GM12878 (cell line): Measurements from ENCODE around the gene SRSF10. TPM values are rescaled to one million over a fixed set of nuclear protein-coding genes. Genes with fewer than 3 reads are reported as not detected.
A peak's percentile ranks its signal among the peaks of the same experiment; 100 is the strongest.

Source experiments
- ATAC-seq: fragments of 200-7000 bp; cut with Tn5 transposase; 3 replicates; pipeline ENCODE4 v1.9.1; 2020; ENCODE audit warnings: mild to moderate bottlenecking, moderate library complexity
- BruUV-seq: library from RNA; stranded (reverse); fragments of 400-500 nt; replicated peaks from 2 replicates; lab custom pipeline; 2021; lab: Mats Ljungman, UMichigan
- CTCF ChIA-PET: fragments of 300-600 bp; sonication (Branson Sonifier 250); formaldehyde crosslinking; extraction: SDS; loops from one replicate; lab custom pipeline; 2021; ENCODE audit warnings: inconsistent platforms; lab: Yijun Ruan, JAX
- POLR2A ChIA-PET: fragments of 350-600 bp; formaldehyde crosslinking; extraction: SDS; loops from one replicate; lab custom pipeline; 2021; ENCODE audit warnings: inconsistent platforms; lab: Charles Lee
- RAD21 ChIA-PET: fragments of 300-600 bp; sonication (Branson Sonifier 250); formaldehyde crosslinking; loops from one replicate; lab custom pipeline; 2023; ENCODE audit warnings: antibody characterized with exemption; ENCODE audit not compliant: unreplicated experiment; lab: Charles Lee
- SMC1A ChIA-PET: fragments of 300-600 bp; sonication (Branson Sonifier 250); formaldehyde crosslinking; loops from one replicate; lab custom pipeline; 2023; ENCODE audit not compliant: unreplicated experiment, uncharacterized antibody; lab: Charles Lee
- DNase-seq: peaks from one replicate; pipeline ENCODE4 v3.0.0-alpha.2; 2011; ENCODE audit warnings: low read depth, low spot score
- FAIRE-seq: peaks from 3 replicates; lab custom pipeline; 2011; peaks lifted over from hg19 to GRCh38; lab: Jason Lieb, UNC
- H2AFZ ChIP-seq: 2 replicates; pipeline ENCODE4 v1.6.0; 2011; ENCODE audit warnings: low read depth, low read length, control low read depth; ENCODE audit not compliant: control insufficient read depth
- H3K27ac ChIP-seq: 2 replicates; pipeline ENCODE4 v1.5.1; 2011; ENCODE audit warnings: control low read depth; ENCODE audit not compliant: control insufficient read depth, insufficient read depth
- H3K27me3 ChIP-seq, 2 experiments: replicated peaks in 1 of 2; 2 replicates each; pipeline versions ENCODE4 v1.6.0 to v1.6.1; 2011; ENCODE audit warnings: low read length in 1 of 2; ENCODE audit not compliant: control insufficient read depth in 2 of 2, insufficient read depth in 2 of 2
- H3K36me3 ChIP-seq, 2 experiments: 2 replicates each; pipeline ENCODE4 v1.5.1; 2011; ENCODE audit warnings: low read length in 1 of 2; ENCODE audit not compliant: control insufficient read depth in 2 of 2, insufficient read depth in 2 of 2
- H3K4me1 ChIP-seq: 2 replicates; pipeline ENCODE4 v1.6.1; 2011; ENCODE audit warnings: mild to moderate bottlenecking, low read length, moderate library complexity, mixed read lengths; ENCODE audit not compliant: control insufficient read depth, insufficient read depth
- H3K4me2 ChIP-seq: 2 replicates; pipeline ENCODE4 v1.6.0; 2011; ENCODE audit warnings: control low read depth; ENCODE audit not compliant: control insufficient read depth, insufficient read depth
- H3K4me3 ChIP-seq: fragments of 200-600 bp; sonication (generic); 2 replicates; pipeline ENCODE4 v1.5.1; 2016
- H3K79me2 ChIP-seq: 2 replicates; pipeline ENCODE4 v1.6.0; 2011; ENCODE audit warnings: low read length; ENCODE audit not compliant: control insufficient read depth, insufficient read depth
- H3K9ac ChIP-seq: 2 replicates; pipeline ENCODE4 v1.8.0; 2011; ENCODE audit warnings: low read length, control low read depth, mixed read lengths; ENCODE audit not compliant: control insufficient read depth, insufficient read depth
- H3K9me3 ChIP-seq: replicated peaks from 3 replicates; pipeline ENCODE4 v1.5.1; 2011; ENCODE audit warnings: mild to moderate bottlenecking, low read length; ENCODE audit not compliant: control insufficient read depth, insufficient read depth
- H4K20me1 ChIP-seq: 2 replicates; pipeline ENCODE4 v1.6.0; 2011; ENCODE audit not compliant: control insufficient read depth, insufficient read depth
- DPF2 ChIP-seq: fragments of 450-650 bp; IDR thresholded peaks from 2 replicates; pipeline ENCODE4 v1.6.1; 2017; ENCODE audit warnings: mild to moderate bottlenecking
- EED ChIP-seq: sonication (generic); IDR thresholded peaks from 2 replicates; pipeline ENCODE4 v1.6.1; 2016; ENCODE audit warnings: antibody characterized with exemption, low read depth
- ELK1 ChIP-seq: IDR thresholded peaks from 2 replicates; pipeline ENCODE4 v1.6.1; 2012; ENCODE audit warnings: low read depth, low read length, improper control_type of control experiment
- MTA2 ChIP-seq: fragments of 450-650 bp; IDR thresholded peaks from 2 replicates; pipeline ENCODE4 v1.6.1; 2016; ENCODE audit warnings: low read depth, mild to moderate bottlenecking, moderate library complexity
- POLR2AphosphoS2 ChIP-seq: IDR thresholded peaks from 2 replicates; pipeline ENCODE4 v1.6.1; 2011; ENCODE audit warnings: low read depth, mild to moderate bottlenecking, low read length, improper control_type of control experiment, moderate library complexity
- POLR2AphosphoS5 ChIP-seq: IDR thresholded peaks from 2 replicates; pipeline ENCODE4 v1.6.1; 2011; ENCODE audit warnings: mild to moderate bottlenecking, low read length, inconsistent platforms
- SMAD1 ChIP-seq: fragments of 450-650 bp; IDR thresholded peaks from 2 replicates; pipeline ENCODE4 v1.6.1; 2018; ENCODE audit warnings: mild to moderate bottlenecking, low read depth; ENCODE audit not compliant: partially characterized antibody
- SMAD5 ChIP-seq: IDR thresholded peaks from 2 replicates; pipeline ENCODE4 v1.6.1; 2016; ENCODE audit warnings: antibody characterized with exemption, low read depth
- STAT3 ChIP-seq: IDR thresholded peaks from 2 replicates; pipeline ENCODE4 v1.6.1; 2011; ENCODE audit warnings: low read depth, low read length, improper control_type of control experiment
- TBL1XR1 ChIP-seq: IDR thresholded peaks from 2 replicates; pipeline ENCODE4 v1.6.1; 2012; ENCODE audit warnings: low read depth, low read length, improper control_type of control experiment
- in situ Hi-C: fragments of 300-500 bp; cut with MboI; formaldehyde crosslinking; loops from 9 replicates; pipeline ENCODE4 v1.14.3; 2018; ENCODE audit warnings: mixed read lengths
- intact Hi-C: fragments of 100-400 bp; cut with micrococcal nuclease; formaldehyde crosslinking; loops from one replicate; pipeline ENCODE4 v1.14.2; 2022; ENCODE audit not compliant: unreplicated experiment
- polyA plus RNA-seq, 11 experiments: library from polyadenylated mRNA; depleted of rRNA in 4 of 11; unstranded in 6 of 11; stranded (reverse) in 5 of 11; fragments of >200 nt; fragmentation: Nextera tagmentation in 4 of 11; fragmentation: Illumina TruSeq in 1 of 11; extraction: Ambion mirVana in 4 of 11; extraction: Trizol in 1 of 11; gene quantifications; 1 replicate in 1 of 11; 2 replicates in 10 of 11; pipeline versions ENCODE4 v1.2.1 to v1.2.3, GENCODE V29; 2011 to 2016; ENCODE audit warnings: inconsistent platforms in 2 of 11, missing spikeins in 2 of 11, low read depth in 1 of 11
- total RNA-seq, 4 experiments: library from RNA; depleted of rRNA in 3 of 4; stranded (reverse); fragments of >200 nt in 3 of 4; fragmentation: Illumina TruSeq in 1 of 4; extraction: Trizol in 1 of 4; gene quantifications; 2 replicates each; pipeline versions ENCODE4 v1.2.1 to v1.2.3, GENCODE V29; 2013 to 2021

The SRSF10 gene
- total and polyA plus RNA-seq, 10 of the 15 experiments (the other 5 are each of a cell fraction or from before 2014, with no cell fraction given), result 157 to 279 (median 222) TPM

GRCh38 chr1:23966973-23967493 lies 13.1 kb downstream of the SRSF10 start:
- H3K4me3 ChIP-seq, result no peak overlapping the region
- peaks cover 2 to 18% of the 10 kb centered on the region in 2 experiments for H3K36me3 ChIP-seq
- ATAC-seq (no peak), FAIRE-seq (no peak), DNase-seq (no peak)
- H3K9ac ChIP-seq, result no peak overlapping the region
- ChIA-PET CTCF (interaction anchor here (1.2 to 2.5 kb wide), 2 partner anchors 10 to 61 kb away, joined by 3 to 7 read pairs; no protein-coding TSS in a partner anchor), RAD21 (interaction anchor here (2.0 kb wide), 1 partner anchor 9 kb away, joined by 7 read pairs; no protein-coding TSS in a partner anchor), POLR2A (interaction anchor here (0.7 to 4.7 kb wide), 3 partner anchors 9 to 232 kb away, joined by 3 to 38 read pairs (median 3); no protein-coding TSS in a partner anchor), SMC1A (interaction anchor here (0.6 to 4.2 kb wide), 6 partner anchors 8 to 60 kb away, joined by 3 to 41 read pairs (median 14); no protein-coding TSS in a partner anchor)
- no peaks in the 10 kb centered on the region for H3K9me3 ChIP-seq
- BruUV-seq, result no TSS peak
- TF ChIP-seq DPF2 (no peak), SMAD1 (no peak), POLR2AphosphoS2 (0 out of 2 replicates have a peak, but pooled peaks have one; percentile 44), TBL1XR1 (no peak), SMAD5 (0 out of 2 replicates have a peak, but pooled peaks have one; percentile 28), ELK1 (no peak), EED (no peak), POLR2AphosphoS5 (peak; percentile 70), MTA2 (no peak), STAT3 (no peak)
- H2AFZ ChIP-seq, result no peak overlapping the region
- no peak overlapping the region for H3K4me2 ChIP-seq
- in situ Hi-C loops (no loop called here), intact Hi-C loops (no loop called here)
- H4K20me1 ChIP-seq, result no peaks in the 10 kb centered on the region
- H3K27ac ChIP-seq, result no peak overlapping the region
- H3K79me2 ChIP-seq, result peaks cover 54% of the 10 kb centered on the region
- H3K27me3 ChIP-seq, result no peaks in the 10 kb centered on the region
- peaks cover 16% of the 10 kb centered on the region for H3K4me1 ChIP-seq
